HepG2 (cell line): Measurements from ENCODE around the gene KMT2B. TPM values are rescaled to one million over a fixed set of nuclear protein-coding genes. Genes with fewer than 3 reads are reported as not detected.

Source experiments
- BORCS8-MEF2B ChIP-seq: sonication (generic); formaldehyde crosslinking; IDR thresholded peaks from 2 replicates; pipeline ENCODE4 v1.8.0; 2022; ENCODE audit warnings: mild to moderate bottlenecking, missing genetic modification reagents
- GATA4 ChIP-seq: sonication (generic); IDR thresholded peaks from 2 replicates; pipeline ENCODE4 v1.6.1; 2016; ENCODE audit warnings: antibody characterized with exemption, low read depth, borderline replicate concordance
- MBNL3 ChIP-seq: fragments of 250-450 bp; sonication (Bioruptor Pico); conservative IDR thresholded peaks from 2 replicates; pipeline ENCODE4 v1.8.0; 2022; ENCODE audit warnings: mild to moderate bottlenecking, inconsistent platforms
- MIER3 ChIP-seq: IDR thresholded peaks from 2 replicates; pipeline ENCODE4 v1.6.1; 2016; ENCODE audit warnings: missing compliant biosample characterization, borderline replicate concordance
- SSRP1 ChIP-seq: IDR thresholded peaks from 2 replicates; pipeline ENCODE4 v1.6.1; 2016; ENCODE audit warnings: control low read depth
- XRCC5 ChIP-seq: fragments of 200-400 bp; formaldehyde crosslinking; optimal IDR thresholded peaks from 2 replicates; pipeline ENCODE3; 2017; ENCODE audit warnings: mild to moderate bottlenecking, low read length
- ZNF234 ChIP-seq: sonication (generic); formaldehyde crosslinking; conservative IDR thresholded peaks from 2 replicates; pipeline ENCODE4 v1.5.1; 2020; ENCODE audit warnings: mild to moderate bottlenecking, missing genetic modification reagents
- ZNF292 ChIP-seq: sonication (generic); formaldehyde crosslinking; IDR thresholded peaks from 2 replicates; pipeline ENCODE4 v1.8.1; 2022; ENCODE audit warnings: mild to moderate bottlenecking, low read depth, missing genetic modification reagents, borderline replicate concordance
- polyA plus RNA-seq, 8 experiments: library from polyadenylated mRNA; depleted of rRNA in 3 of 8; stranded (reverse) in 7 of 8; unstranded in 1 of 8; fragments of >200 nt; fragmentation: Illumina TruSeq in 4 of 8; extraction: Trizol in 4 of 8; gene quantifications; 2 replicates each; pipeline versions ENCODE4 v1.2.1 to v1.2.3, GENCODE V29; 2011 to 2016; ENCODE audit warnings: low read depth in 4 of 8, missing spikeins in 1 of 8, mixed read lengths in 1 of 8; ENCODE audit not compliant: insufficient read depth in 1 of 8
- total RNA-seq, 5 experiments: library from RNA; depleted of rRNA; stranded (reverse); fragments of >200 nt; fragmentation: Illumina TruSeq; extraction: Trizol; gene quantifications; 2 replicates each; pipeline ENCODE4 v1.2.3, GENCODE V29; 2016; ENCODE audit warnings: low read depth in 1 of 5
- TF ChIP-seq, protein P1 (sequence below): sonication (generic); formaldehyde crosslinking; IDR thresholded peaks from 2 replicates; pipeline ENCODE4 v1.4.0; 2020; ENCODE audit warnings: mild to moderate bottlenecking, missing genetic modification reagents
- TF ChIP-seq, protein P2 (sequence below): sonication (generic); formaldehyde crosslinking; IDR thresholded peaks from 2 replicates; pipeline ENCODE4 v1.4.0; 2020; ENCODE audit warnings: missing genetic modification reagents
- TF ChIP-seq, protein P3 (sequence below): sonication (generic); formaldehyde crosslinking; IDR thresholded peaks from 2 replicates; pipeline ENCODE4 v1.4.0; 2020; ENCODE audit warnings: missing genetic modification reagents
- TF ChIP-seq, protein P4 (sequence below): sonication (generic); formaldehyde crosslinking; IDR thresholded peaks from 2 replicates; pipeline ENCODE4 v1.4.0; 2020; ENCODE audit warnings: missing genetic modification reagents, mild to moderate bottlenecking, borderline replicate concordance
- TF ChIP-seq, protein P5 (sequence below): sonication (generic); formaldehyde crosslinking; IDR thresholded peaks from 2 replicates; pipeline ENCODE4 v1.5.0; 2020; ENCODE audit warnings: mild to moderate bottlenecking, missing genetic modification reagents, moderate library complexity

Gene KMT2B
- total and polyA plus RNA-seq, 2 of the 13 experiments (the other 11 are each of a cell fraction or from before 2014, with no cell fraction given), result 6.2 to 16.9 TPM

DNA sequence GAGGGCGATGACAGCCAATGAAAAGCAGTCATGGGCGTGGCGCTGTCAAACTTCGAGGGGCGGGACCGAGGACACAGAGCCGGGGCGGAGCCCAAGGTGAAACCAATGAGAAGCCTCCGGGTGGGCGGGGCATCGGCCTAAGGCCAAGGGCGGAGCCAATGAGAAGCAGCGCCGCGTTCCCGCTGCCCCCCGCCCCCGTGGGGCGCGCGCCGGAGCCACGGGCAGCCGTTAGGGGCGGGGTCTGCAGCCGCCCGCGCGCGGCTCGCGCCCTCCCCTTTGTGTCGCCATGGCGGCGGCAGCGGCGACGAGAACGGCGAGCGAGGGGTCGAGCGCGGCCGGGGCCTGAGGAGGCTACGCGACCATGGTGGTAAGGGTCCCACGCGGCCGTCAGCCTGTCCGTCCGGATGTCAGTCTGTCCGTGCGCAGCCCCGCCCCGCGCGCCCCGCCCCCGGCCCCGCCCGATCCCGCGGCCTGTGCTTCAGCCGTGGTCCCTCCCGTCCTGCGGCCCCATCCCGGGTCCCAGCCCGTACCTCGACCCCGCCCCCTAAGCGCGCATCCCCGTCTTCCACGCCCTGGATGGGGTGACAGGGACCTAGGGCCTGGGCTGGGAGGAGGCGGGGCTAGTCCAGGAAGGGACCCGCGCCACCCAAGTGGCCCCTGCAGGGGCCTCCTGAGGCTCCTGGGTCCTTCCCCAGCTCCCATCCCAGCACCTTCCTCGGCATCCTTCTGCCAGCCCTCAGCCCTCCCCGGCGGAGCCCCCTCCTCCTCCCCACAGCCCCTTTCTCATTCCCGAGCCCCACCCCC is 57.7 kb downstream of the KMT2B start, which contains the start of gene ARHGAP33 (continued):
- TF ChIP-seq, protein P1, sequence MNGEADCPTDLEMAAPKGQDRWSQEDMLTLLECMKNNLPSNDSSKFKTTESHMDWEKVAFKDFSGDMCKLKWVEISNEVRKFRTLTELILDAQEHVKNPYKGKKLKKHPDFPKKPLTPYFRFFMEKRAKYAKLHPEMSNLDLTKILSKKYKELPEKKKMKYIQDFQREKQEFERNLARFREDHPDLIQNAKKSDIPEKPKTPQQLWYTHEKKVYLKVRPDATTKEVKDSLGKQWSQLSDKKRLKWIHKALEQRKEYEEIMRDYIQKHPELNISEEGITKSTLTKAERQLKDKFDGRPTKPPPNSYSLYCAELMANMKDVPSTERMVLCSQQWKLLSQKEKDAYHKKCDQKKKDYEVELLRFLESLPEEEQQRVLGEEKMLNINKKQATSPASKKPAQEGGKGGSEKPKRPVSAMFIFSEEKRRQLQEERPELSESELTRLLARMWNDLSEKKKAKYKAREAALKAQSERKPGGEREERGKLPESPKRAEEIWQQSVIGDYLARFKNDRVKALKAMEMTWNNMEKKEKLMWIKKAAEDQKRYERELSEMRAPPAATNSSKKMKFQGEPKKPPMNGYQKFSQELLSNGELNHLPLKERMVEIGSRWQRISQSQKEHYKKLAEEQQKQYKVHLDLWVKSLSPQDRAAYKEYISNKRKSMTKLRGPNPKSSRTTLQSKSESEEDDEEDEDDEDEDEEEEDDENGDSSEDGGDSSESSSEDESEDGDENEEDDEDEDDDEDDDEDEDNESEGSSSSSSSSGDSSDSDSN (CRISPR knock-in tag), result no peak
- no peak for TF ChIP-seq MIER3 (CRISPR knock-in tag)
- no peak for TF ChIP-seq GATA4
- TF ChIP-seq, protein P2, sequence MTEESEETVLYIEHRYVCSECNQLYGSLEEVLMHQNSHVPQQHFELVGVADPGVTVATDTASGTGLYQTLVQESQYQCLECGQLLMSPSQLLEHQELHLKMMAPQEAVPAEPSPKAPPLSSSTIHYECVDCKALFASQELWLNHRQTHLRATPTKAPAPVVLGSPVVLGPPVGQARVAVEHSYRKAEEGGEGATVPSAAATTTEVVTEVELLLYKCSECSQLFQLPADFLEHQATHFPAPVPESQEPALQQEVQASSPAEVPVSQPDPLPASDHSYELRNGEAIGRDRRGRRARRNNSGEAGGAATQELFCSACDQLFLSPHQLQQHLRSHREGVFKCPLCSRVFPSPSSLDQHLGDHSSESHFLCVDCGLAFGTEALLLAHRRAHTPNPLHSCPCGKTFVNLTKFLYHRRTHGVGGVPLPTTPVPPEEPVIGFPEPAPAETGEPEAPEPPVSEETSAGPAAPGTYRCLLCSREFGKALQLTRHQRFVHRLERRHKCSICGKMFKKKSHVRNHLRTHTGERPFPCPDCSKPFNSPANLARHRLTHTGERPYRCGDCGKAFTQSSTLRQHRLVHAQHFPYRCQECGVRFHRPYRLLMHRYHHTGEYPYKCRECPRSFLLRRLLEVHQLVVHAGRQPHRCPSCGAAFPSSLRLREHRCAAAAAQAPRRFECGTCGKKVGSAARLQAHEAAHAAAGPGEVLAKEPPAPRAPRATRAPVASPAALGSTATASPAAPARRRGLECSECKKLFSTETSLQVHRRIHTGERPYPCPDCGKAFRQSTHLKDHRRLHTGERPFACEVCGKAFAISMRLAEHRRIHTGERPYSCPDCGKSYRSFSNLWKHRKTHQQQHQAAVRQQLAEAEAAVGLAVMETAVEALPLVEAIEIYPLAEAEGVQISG (CRISPR knock-in tag), result peak; percentile 43; the same call in 1 of the 2 replicates
- TF ChIP-seq ZNF234 (CRISPR knock-in tag), result no peak
- no peak for TF ChIP-seq SSRP1
- TF ChIP-seq MBNL3, result no peak
- peak; percentile 45 for TF ChIP-seq XRCC5
- TF ChIP-seq, protein P3, sequence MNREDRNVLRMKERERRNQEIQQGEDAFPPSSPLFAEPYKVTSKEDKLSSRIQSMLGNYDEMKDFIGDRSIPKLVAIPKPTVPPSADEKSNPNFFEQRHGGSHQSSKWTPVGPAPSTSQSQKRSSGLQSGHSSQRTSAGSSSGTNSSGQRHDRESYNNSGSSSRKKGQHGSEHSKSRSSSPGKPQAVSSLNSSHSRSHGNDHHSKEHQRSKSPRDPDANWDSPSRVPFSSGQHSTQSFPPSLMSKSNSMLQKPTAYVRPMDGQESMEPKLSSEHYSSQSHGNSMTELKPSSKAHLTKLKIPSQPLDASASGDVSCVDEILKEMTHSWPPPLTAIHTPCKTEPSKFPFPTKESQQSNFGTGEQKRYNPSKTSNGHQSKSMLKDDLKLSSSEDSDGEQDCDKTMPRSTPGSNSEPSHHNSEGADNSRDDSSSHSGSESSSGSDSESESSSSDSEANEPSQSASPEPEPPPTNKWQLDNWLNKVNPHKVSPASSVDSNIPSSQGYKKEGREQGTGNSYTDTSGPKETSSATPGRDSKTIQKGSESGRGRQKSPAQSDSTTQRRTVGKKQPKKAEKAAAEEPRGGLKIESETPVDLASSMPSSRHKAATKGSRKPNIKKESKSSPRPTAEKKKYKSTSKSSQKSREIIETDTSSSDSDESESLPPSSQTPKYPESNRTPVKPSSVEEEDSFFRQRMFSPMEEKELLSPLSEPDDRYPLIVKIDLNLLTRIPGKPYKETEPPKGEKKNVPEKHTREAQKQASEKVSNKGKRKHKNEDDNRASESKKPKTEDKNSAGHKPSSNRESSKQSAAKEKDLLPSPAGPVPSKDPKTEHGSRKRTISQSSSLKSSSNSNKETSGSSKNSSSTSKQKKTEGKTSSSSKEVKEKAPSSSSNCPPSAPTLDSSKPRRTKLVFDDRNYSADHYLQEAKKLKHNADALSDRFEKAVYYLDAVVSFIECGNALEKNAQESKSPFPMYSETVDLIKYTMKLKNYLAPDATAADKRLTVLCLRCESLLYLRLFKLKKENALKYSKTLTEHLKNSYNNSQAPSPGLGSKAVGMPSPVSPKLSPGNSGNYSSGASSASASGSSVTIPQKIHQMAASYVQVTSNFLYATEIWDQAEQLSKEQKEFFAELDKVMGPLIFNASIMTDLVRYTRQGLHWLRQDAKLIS (CRISPR knock-in tag), result no peak
- no peak for TF ChIP-seq BORCS8-MEF2B (CRISPR knock-in tag)
- no peak for TF ChIP-seq ZNF292 (CRISPR knock-in tag)
- TF ChIP-seq, protein P4, sequence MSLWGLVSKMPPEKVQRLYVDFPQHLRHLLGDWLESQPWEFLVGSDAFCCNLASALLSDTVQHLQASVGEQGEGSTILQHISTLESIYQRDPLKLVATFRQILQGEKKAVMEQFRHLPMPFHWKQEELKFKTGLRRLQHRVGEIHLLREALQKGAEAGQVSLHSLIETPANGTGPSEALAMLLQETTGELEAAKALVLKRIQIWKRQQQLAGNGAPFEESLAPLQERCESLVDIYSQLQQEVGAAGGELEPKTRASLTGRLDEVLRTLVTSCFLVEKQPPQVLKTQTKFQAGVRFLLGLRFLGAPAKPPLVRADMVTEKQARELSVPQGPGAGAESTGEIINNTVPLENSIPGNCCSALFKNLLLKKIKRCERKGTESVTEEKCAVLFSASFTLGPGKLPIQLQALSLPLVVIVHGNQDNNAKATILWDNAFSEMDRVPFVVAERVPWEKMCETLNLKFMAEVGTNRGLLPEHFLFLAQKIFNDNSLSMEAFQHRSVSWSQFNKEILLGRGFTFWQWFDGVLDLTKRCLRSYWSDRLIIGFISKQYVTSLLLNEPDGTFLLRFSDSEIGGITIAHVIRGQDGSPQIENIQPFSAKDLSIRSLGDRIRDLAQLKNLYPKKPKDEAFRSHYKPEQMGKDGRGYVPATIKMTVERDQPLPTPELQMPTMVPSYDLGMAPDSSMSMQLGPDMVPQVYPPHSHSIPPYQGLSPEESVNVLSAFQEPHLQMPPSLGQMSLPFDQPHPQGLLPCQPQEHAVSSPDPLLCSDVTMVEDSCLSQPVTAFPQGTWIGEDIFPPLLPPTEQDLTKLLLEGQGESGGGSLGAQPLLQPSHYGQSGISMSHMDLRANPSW (CRISPR knock-in tag), result no peak
- TF ChIP-seq, protein P5, sequence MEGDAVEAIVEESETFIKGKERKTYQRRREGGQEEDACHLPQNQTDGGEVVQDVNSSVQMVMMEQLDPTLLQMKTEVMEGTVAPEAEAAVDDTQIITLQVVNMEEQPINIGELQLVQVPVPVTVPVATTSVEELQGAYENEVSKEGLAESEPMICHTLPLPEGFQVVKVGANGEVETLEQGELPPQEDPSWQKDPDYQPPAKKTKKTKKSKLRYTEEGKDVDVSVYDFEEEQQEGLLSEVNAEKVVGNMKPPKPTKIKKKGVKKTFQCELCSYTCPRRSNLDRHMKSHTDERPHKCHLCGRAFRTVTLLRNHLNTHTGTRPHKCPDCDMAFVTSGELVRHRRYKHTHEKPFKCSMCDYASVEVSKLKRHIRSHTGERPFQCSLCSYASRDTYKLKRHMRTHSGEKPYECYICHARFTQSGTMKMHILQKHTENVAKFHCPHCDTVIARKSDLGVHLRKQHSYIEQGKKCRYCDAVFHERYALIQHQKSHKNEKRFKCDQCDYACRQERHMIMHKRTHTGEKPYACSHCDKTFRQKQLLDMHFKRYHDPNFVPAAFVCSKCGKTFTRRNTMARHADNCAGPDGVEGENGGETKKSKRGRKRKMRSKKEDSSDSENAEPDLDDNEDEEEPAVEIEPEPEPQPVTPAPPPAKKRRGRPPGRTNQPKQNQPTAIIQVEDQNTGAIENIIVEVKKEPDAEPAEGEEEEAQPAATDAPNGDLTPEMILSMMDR (CRISPR knock-in tag), result no peak
